Activated T-helper 1 cell treated with anti-CD3 and anti-CD28 coated beads, Interleukin-2, amount 50 U/mL, for 16 hours (primary cell): ENCODE measurements around the gene NOP16.
A peak's percentile ranks its signal among the peaks of the same experiment; 100 is the strongest.

Experiments used
- DNase-seq, 2 donors: peaks; one replicate each; pipeline ENCODE4 v3.0.0-alpha.2; 2020; ENCODE audit warnings: low read depth in 1 of 2, low spot score in 1 of 2

Gene NOP16

DNA sequence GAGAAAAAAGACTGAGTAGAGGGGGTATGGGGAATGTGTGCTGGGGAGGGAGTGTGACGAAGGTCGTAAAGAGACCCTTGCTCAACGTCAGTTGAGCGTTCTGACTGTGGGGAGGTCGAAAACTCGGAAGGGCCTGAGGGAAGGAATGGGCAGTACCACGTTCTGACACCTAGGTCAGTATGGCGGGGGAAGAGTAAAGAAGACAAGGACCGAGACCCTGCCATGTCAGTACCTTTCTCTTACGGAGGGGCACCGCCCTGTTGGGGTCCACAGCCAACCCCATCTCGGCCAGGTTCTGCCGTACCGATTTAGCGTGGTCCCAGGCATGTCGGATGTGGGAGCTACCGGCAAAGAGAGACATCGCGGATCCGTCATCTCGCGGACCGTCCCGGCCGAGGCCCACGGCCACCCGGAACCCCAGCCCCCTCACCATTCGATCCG, 375 bp downstream of the NOP16 start:
- DNase-seq = no peak

- no peak for DNase-seq
These were observed 943 bp downstream of the NOP16 start for GRCh38 chr5:176387384-176387925.

GRCh38 chr5:176386491-176386890, 1.9 kb downstream of the NOP16 start:
- no peak for DNase-seq

GRCh38 chr5:176384991-176385390, 3.4 kb downstream of the NOP16 start:
- no peak for DNase-seq

GRCh38 chr5:176384366-176384930, 4.0 kb downstream of the NOP16 start:
- DNase-seq = no peak

- no peak for DNase-seq
These were observed 4.4 kb downstream of the NOP16 start for GRCh38 chr5:176383961-176384360.

GRCh38 chr5:176383248-176383905, 5.0 kb downstream of the NOP16 start:
- no peak for DNase-seq

GRCh38 chr5:176382721-176383120, 5.7 kb downstream of the NOP16 start:
- no peak for DNase-seq

DNA sequence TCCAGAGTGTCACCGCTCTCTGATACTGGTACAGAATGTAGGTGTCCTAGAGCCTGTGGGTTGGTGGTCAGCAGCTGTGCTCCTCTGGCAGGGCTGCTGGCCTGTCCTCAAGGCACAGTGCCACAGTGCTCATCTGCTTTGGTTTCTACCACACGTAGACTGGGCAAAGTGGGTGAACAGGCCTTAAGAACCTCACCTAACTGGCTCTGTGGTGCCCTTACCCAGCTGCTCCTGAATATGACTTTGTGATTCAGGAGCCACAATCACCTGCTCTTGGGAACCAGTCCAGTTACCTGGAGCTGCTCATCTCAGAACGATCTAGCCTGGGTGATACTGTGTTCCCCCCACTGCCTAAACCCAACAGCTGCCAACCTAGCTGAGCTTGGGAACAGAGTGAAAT, 6.4 kb downstream of the NOP16 start:
- no peak for DNase-seq

- no peak for DNase-seq
These were observed 7.0 kb downstream of the NOP16 start for GRCh38 chr5:176381423-176381822.

- no peak for DNase-seq
These were observed 8.5 kb downstream of the NOP16 start for GRCh38 chr5:176379881-176380280.

GRCh38 chr5:176373100-176373818, 15.1 kb downstream of the NOP16 start:
- DNase-seq = no peak

DNA sequence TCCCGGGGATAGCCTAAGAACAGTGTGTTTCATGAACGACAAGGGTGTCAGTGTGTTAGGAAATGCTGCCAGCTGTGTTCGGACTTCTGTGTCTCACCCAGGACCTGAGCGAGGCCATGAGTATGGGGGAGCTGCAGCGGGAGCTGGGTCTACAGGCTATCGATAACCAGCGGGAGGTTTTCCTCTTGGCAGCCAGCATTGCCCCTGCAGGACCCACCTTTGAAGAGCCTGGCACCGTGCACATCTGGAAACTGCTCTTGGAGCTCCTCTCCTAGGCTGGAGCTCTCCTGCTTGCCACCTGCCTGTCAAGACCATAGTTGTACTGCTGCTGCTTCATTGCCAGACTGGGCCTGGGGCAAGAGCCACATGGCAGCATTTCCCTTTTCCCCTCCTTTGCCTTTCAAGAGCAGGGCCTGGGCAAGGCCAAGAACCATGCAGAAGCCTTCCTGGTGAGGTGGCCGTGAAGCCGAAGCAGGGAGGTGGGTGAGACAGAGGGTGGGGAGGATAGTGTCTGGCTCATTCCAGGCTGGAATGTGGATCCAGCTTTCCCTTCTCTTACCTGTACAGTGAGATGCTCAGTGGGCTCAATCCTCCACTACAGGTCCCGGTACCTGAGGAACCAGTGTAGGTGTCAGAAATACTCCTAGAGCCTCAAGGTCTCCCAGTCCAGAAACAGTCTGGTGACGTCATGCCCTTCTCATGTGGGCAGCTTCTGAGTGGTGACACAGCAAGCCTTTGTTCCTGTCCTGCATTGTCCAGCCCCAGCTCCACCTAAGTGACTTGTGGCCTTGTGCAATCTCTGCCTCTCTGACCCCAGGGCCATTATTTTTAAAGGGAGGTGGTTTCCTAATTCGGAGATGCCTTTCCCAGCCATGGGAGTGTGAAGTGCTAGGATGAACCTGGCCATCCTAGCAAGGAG, 16.5 kb downstream of the NOP16 start:
- no peak for DNase-seq

DNA sequence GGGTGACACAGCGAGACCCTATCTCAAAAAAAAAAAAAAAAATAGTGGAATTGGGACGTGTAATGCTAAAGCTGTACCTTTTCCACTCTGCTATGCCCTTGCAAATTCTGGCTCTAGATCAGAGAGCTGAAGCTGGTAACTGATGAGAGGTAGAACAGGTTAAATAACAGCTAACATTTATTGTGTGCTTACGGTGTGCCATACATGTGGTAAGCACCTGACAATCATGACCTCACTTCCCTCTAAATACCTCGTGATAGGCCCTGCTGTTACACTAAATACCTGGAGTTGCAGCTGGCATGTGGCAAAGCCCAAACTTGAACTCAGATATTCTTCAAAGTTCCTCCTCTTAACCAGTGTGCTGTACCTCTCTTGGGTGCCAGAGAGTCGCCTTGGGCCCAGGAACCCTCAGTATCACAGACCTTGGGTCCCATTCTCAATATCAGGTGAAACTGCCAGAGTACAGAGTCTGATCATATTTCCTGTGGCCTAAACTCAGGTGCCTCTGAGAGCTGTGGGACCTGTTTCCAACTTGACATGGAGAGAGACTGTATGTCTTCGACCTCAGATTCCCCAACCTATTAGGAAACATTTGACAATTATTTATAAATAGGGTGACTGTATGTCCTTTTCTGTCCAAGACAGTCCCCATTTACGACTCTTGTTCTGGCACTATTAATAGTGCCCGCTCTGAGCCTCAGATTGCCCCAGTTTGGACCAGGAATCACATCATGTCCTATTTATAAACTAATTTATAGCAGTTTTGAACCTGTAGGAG, 18.3 kb downstream of the NOP16 start:
- DNase-seq = no peak

DNA sequence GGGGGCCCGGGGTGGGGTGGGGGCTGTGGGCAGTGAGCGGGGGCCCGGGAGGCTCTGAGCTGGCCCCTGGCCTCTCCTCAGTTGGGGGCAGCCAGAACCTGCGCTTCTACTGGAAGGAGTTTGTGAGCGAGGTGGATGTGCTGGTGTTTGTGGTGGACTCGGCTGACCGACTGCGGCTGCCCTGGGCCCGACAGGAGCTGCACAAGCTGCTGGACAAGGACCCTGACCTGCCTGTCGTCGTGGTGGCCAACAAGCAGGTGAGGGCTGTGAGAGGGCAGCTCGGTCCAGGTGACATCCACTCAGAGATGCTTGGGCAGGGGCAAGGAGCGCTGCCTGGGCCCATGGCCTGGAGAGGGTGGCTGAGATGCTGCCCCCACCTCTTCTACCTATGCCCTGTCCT, 19.7 kb downstream of the NOP16 start:
- no peak for DNase-seq

- DNase-seq = no peak
These were observed 22.0 kb downstream of the NOP16 start for GRCh38 chr5:176366232-176366894.

DNA sequence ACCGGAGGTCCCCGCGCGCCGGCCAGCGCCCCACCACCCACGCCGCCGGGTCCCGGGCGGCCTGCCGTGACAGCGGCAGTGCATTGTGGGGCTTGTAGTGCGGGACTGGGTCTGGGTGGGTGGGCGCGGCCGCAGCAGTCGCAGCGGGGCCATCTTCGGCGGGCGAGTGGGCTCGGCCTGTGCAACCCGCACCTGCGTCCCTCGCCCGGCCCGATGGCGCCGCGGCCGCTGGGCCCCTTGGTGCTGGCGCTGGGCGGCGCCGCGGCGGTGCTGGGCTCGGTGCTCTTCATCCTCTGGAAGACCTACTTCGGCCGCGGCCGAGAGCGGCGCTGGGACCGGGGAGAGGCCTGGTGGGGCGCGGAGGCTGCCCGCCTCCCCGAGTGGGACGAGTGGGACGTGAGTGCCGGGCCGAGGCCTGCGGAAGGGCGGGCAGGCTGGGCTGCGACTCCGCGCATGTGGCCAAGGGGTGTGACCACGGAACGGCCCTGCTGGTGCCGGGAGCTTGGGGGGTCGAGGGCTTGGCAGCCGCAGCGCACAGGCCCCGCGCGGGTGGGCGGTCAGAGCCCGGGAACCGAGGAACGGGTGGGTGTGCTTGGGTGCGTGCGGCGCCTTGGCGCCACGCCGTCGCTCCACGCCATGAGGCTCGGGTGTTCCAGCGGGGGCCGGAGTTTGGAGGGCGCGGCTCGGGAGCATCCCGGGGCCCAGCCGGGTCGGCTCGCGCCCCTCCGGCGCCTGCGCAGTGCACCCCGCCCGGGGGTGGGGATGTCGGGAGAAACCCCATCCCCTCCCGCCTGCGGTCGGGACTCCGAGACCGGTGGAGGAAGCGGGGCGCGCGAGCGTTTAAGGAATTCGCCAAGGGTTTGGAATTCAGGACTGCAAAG, 22.8 kb downstream of the NOP16 start, which contains the start of gene ARL10:
Gene ARL10, plus strand, starts transcription at position 137 of the 881 bp plus-strand sequence. Its CDS starts 77 bp downstream, at position 214.
- peak in 1 of 2 donors; percentile 56 for DNase-seq

DNA sequence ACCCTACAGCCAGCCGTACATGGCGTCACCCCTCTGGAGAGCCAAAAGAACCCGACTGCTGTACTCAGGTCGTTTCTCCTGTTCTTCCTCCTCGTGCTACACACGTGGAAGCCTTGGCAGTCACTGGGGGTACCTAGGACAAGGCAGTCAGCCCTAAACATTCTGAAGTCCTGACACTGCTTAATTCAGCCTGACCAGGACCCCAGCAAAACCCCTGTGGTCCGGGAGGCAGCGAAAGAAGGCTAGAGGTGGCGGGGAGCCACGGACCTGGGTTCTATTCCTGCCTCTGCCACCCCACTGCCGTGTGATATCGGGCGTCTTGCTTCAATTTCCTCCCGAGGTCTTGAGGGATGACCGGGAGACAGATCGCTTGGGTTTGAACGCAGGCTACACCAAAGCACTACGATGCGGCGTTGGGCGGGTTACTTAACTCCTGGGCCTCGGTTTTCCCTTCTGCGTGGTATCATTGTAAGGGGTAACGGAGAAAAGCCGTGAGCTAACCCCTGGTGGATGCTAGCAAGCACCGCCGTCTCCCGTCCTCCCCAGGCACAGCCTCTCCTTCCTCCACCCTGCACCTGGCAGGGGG, 23.5 kb downstream of the NOP16 start:
- no peak for DNase-seq

GRCh38 chr5:176362233-176362490, 26.2 kb downstream of the NOP16 start:
- DNase-seq = no peak
